ENCODE data around the gene CRABP2. TPM values are rescaled to one million over a fixed set of nuclear protein-coding genes. Genes with fewer than 3 reads are reported as not detected.

Gene CRABP2
- total and polyA plus RNA-seq, 5 donors from 2014 or later = 5.1 TPM; not detected in 4

DNA sequence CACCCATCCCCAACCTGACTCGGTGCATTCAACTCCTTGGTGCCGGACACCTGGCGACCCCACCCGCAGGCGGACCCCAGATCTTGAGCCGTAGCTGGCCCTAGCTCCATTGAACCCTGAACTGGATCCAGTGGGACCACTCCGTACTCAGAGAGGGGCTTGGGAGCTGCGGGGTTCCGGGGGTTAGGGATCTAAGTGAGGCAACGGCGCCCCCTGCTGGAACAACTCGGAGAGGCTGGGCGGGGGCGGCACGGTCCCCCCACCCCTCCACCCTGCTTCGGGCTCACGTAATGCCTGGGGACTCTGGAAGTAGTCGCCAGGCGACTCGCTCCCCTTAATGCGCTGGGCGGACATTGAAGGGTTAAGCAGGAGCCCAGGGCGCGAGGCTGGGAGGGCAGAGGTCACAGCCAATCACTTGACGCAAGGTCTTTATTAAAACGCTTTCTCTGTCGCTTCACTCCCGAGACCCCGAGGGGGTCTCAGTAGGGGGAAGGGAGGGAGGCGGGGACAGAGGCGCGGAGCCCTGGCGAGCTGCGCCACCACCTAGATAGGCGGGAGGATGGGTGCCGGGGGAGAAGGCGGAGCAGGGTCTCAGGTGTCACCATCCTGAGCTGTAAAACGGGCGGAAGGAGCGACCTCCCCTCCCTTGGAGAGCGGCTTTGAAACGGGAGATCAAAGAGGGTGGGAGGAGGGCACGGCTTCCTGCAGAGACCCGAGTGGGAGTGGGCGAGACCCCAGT lies 704 bp upstream of the CRABP2 start:
- peak; percentile 53 to 61 (median 56) for DNase-seq
- H3K9me3 ChIP-seq (ENCODE audit: control insufficient read depth in 2 of 2, low read length in 2 of 2) = no peaks in the 10 kb centered on the region
- no peaks in the 10 kb centered on the region for H3K36me3 ChIP-seq (ENCODE audit: control insufficient read depth, insufficient read depth, low read length)
- H3K27me3 ChIP-seq (ENCODE audit: control insufficient read depth, insufficient read depth, low read length) = peaks cover 9% of the 10 kb centered on the region
- H3K4me3 ChIP-seq (ENCODE audit: low read depth, low read length) = peak overlapping the region; percentile 53
- peak; percentile 55 to 64 for ATAC-seq (ENCODE audit: low read depth in 2 of 2)
- Mint-ChIP-seq H3K27ac (peak overlapping the region; percentile 91 to 94 (median 93)), H3K9me3 (no peaks in the 10 kb centered on the region), H3K36me3 (no peaks in the 10 kb centered on the region), H3K27me3 (peaks cover 49% of the 10 kb centered on the region), H3K4me1 (peaks cover 0 to 39% (median 17%) of the 10 kb centered on the region in 4 donors), H3K4me3 (peak overlapping the region; percentile 80 to 93 (median 90))
- H3K27ac ChIP-seq (ENCODE audit: insufficient read depth, low read length, poor library complexity, severe bottlenecking) = peak overlapping the region; percentile 60
- H3K4me1 ChIP-seq (ENCODE audit: control insufficient read depth, insufficient read depth, low read length, poor library complexity, severe bottlenecking) = peaks cover 31% of the 10 kb centered on the region

DNA sequence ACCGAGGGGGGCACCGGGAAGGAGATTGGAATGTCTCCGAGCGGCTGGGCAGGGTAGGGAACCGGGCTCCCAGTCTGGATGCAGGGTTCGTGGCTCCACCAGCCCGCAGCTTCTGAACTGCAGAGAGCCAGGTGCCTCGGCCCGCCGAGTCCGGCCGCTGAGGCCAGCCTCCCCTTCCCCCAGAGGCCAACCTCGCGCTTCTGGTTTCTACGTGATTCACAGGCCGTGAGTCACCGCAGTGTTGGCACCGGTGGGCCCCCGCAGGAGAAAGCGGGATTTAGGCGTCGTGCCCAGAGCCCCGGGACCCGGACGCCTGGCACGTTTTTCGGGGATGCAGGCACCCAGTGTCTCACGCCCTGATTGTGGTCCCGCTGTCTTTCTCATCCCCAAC lies 458 bp downstream of the CRABP2 start:
- peaks cover 31% of the 10 kb centered on the region for H3K4me1 ChIP-seq (ENCODE audit: control insufficient read depth, insufficient read depth, low read length, poor library complexity, severe bottlenecking)
- H3K27ac ChIP-seq (ENCODE audit: insufficient read depth, low read length, poor library complexity, severe bottlenecking) = no peak overlapping the region
- Mint-ChIP-seq H3K9me3 (no peaks in the 10 kb centered on the region), H3K4me3 (peak overlapping the region in 3 of 4 donors; percentile 80 to 93 (median 88)), H3K4me1 (peaks cover 0 to 39% (median 18%) of the 10 kb centered on the region in 4 donors), H3K27me3 (peaks cover 49% of the 10 kb centered on the region), H3K36me3 (no peaks in the 10 kb centered on the region), H3K27ac (peak overlapping the region in 1 of 3 donors; percentile 91)
- no peaks in the 10 kb centered on the region for H3K9me3 ChIP-seq (ENCODE audit: control insufficient read depth in 2 of 2, low read length in 2 of 2)
- DNase-seq (no peak), ATAC-seq (ENCODE audit: low read depth in 2 of 2) (no peak)
- H3K27me3 ChIP-seq (ENCODE audit: control insufficient read depth, insufficient read depth, low read length) = peaks cover 9% of the 10 kb centered on the region
- H3K4me3 ChIP-seq (ENCODE audit: low read depth, low read length) = peak overlapping the region; percentile 13
- no peaks in the 10 kb centered on the region for H3K36me3 ChIP-seq (ENCODE audit: control insufficient read depth, insufficient read depth, low read length)

DNA sequence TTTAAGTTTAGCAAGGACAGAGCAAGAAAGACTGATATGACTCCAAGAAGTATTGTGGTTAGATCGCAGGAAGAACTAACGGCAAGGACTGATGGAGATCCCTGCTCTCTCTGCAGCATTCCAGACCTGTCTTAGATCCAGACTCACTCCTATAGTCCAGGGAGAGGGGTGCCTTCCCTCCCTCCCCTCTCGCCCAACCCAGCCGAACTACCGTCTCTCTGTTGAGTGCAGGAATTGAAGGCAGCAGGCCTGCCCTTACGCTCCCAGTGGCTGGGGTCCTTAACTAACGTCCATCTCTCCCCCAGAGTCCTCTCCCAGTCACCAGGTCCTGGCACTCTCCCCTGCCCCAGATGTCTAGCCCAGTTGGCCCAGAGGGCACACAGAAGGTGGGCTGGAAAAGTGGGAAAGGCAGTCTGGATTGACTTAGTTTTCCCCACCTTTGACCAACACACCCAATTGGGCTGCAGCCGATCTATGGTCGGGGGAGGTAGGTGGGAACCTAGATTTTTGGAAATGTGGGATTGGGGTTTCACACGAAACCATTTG lies 1.1 kb downstream of the CRABP2 start:
- H3K27me3 ChIP-seq (ENCODE audit: control insufficient read depth, insufficient read depth, low read length) = peaks cover 9% of the 10 kb centered on the region
- no peak overlapping the region for H3K4me3 ChIP-seq (ENCODE audit: low read depth, low read length)
- peaks cover 31% of the 10 kb centered on the region for H3K4me1 ChIP-seq (ENCODE audit: control insufficient read depth, insufficient read depth, low read length, poor library complexity, severe bottlenecking)
- no peak overlapping the region for H3K27ac Mint-ChIP-seq
- no peaks in the 10 kb centered on the region for H3K36me3 Mint-ChIP-seq
- H3K4me3 Mint-ChIP-seq = peak overlapping the region; percentile 49 to 78 (median 64)
- H3K9me3 Mint-ChIP-seq = no peaks in the 10 kb centered on the region
- no peak for ATAC-seq (ENCODE audit: low read depth in 2 of 2)
- H3K4me1 Mint-ChIP-seq = peaks cover 0 to 39% (median 18%) of the 10 kb centered on the region in 4 donors
- no peak overlapping the region for H3K27ac ChIP-seq (ENCODE audit: insufficient read depth, low read length, poor library complexity, severe bottlenecking)
- H3K27me3 Mint-ChIP-seq = peaks cover 54% of the 10 kb centered on the region
- no peaks in the 10 kb centered on the region for H3K9me3 ChIP-seq (ENCODE audit: control insufficient read depth in 2 of 2, low read length in 2 of 2)
- no peak for DNase-seq
- no peaks in the 10 kb centered on the region for H3K36me3 ChIP-seq (ENCODE audit: control insufficient read depth, insufficient read depth, low read length)

DNA sequence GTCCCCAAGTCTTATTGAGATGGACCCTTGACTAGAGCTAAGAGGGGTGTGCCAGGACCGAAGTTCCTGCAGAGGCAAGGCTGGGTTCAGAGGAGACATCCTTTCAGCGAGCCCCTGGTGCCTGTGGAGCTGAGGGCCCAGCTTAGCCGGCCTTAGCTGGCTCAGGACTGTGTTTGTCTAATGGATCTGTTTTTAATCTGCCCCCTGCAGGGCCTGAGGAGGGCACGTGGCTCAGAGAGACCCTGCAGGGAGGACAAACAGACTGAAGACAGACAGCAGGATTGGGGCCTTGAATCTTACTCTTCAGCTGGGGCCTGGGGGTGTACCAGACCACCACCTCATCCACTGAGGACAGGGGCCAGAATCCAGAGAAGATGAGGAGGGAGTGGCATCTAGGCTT lies 1.6 kb downstream of the CRABP2 start:
- no peaks in the 10 kb centered on the region for H3K36me3 ChIP-seq (ENCODE audit: control insufficient read depth, insufficient read depth, low read length)
- H3K27ac ChIP-seq (ENCODE audit: insufficient read depth, low read length, poor library complexity, severe bottlenecking) = no peak overlapping the region
- H3K4me3 ChIP-seq (ENCODE audit: low read depth, low read length) = no peak overlapping the region
- H3K9me3 Mint-ChIP-seq = no peaks in the 10 kb centered on the region
- no peak overlapping the region for H3K27ac Mint-ChIP-seq
- peaks cover 51% of the 10 kb centered on the region for H3K27me3 Mint-ChIP-seq
- peaks cover 31% of the 10 kb centered on the region for H3K4me1 ChIP-seq (ENCODE audit: control insufficient read depth, insufficient read depth, low read length, poor library complexity, severe bottlenecking)
- ATAC-seq (ENCODE audit: low read depth in 2 of 2) = no peak
- peak overlapping the region; percentile 49 to 78 (median 64) for H3K4me3 Mint-ChIP-seq
- no peaks in the 10 kb centered on the region for H3K36me3 Mint-ChIP-seq
- H3K9me3 ChIP-seq (ENCODE audit: control insufficient read depth in 2 of 2, low read length in 2 of 2) = no peaks in the 10 kb centered on the region
- DNase-seq = no peak
- H3K4me1 Mint-ChIP-seq = peaks cover 0 to 39% (median 18%) of the 10 kb centered on the region in 4 donors
- H3K27me3 ChIP-seq (ENCODE audit: control insufficient read depth, insufficient read depth, low read length) = peaks cover 9% of the 10 kb centered on the region

DNA sequence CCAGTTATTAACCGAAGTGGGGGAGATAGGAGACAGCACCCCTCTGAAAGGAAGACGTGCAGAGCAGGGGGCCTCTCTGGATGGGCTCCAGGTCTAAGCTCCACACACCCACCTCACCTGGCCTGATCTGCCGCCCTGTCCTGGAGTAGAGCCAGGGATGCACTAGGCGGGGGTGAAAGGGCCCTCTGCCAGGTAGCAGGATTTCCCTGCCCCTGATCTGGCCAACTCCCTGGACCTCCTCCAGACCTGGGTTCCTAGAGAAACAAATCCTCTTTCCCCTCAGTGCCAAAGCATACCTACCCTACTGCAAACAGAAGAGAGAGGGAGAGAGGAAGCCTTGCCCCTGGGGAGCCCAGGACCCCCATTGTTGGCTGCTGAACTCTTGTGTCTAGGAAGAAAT lies 2.0 kb downstream of the CRABP2 start:
- H3K4me3 Mint-ChIP-seq = peak overlapping the region in 2 of 4 donors; percentile 49 to 78
- peaks cover 49% of the 10 kb centered on the region for H3K27me3 Mint-ChIP-seq

DNA sequence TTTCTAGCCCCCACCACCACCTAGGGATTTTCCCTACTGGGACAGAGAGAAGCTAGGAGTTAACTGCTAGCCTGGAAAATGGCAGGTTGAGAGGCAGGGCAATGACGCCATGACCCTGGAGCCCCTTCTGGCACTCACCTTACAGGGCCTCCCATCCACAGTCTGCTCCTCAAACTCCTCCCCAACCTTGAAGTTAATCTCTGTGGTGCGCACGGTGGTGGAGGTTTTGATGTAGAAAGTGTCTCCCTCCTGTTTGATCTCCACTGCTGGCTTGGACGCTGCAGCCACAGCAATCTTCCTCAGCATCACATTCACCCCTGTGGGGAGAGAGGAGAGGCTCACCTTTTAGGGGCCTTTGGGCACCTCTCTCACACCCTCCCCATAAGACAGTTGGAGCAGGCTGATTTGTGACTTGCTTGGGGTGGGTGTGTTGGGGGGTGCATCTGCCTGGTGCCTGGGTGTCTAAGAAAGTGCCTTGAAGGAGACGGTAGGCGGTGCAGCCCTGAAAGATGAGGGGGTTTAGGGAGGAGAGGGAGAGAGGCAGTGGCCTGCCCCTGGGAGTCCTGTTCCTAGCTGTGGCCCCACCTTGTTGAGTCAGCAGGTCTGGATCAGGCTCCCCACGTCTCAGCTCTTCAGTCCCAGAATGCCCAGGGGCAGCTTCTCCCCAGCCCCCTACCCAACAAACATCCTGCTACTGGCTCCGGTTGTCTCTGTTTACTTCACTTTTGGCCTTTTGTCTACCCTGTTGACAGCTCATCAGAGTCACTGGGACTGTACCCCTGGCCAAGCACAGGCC lies 4.4 kb downstream of the CRABP2 start:
- Mint-ChIP-seq H3K4me3 (no peak overlapping the region), H3K27me3 (peaks cover 61% of the 10 kb centered on the region), H3K36me3 (no peaks in the 10 kb centered on the region), H3K27ac (no peak overlapping the region), H3K4me1 (peaks cover 0 to 18% (median 5%) of the 10 kb centered on the region in 4 donors), H3K9me3 (no peaks in the 10 kb centered on the region)
- DNase-seq = no peak
- no peak overlapping the region for H3K4me3 ChIP-seq (ENCODE audit: low read depth, low read length)
- H3K36me3 ChIP-seq (ENCODE audit: control insufficient read depth, insufficient read depth, low read length) = no peaks in the 10 kb centered on the region
- no peak for ATAC-seq (ENCODE audit: low read depth in 2 of 2)
- peaks cover 15% of the 10 kb centered on the region for H3K4me1 ChIP-seq (ENCODE audit: control insufficient read depth, insufficient read depth, low read length, poor library complexity, severe bottlenecking)
- peaks cover 11% of the 10 kb centered on the region for H3K27me3 ChIP-seq (ENCODE audit: control insufficient read depth, insufficient read depth, low read length)
- H3K27ac ChIP-seq (ENCODE audit: insufficient read depth, low read length, poor library complexity, severe bottlenecking) = no peak overlapping the region
- no peaks in the 10 kb centered on the region for H3K9me3 ChIP-seq (ENCODE audit: control insufficient read depth in 2 of 2, low read length in 2 of 2)

More for the DNA sequence above, 2.0 kb downstream of the CRABP2 start:
- no peaks in the 10 kb centered on the region for H3K36me3 ChIP-seq (ENCODE audit: control insufficient read depth, insufficient read depth, low read length)
- ATAC-seq (ENCODE audit: low read depth in 2 of 2) (no peak), DNase-seq (no peak)
- no peak overlapping the region for H3K27ac Mint-ChIP-seq
- H3K36me3 Mint-ChIP-seq = no peaks in the 10 kb centered on the region
- H3K4me3 ChIP-seq (ENCODE audit: low read depth, low read length) = no peak overlapping the region
- H3K9me3 Mint-ChIP-seq = no peaks in the 10 kb centered on the region
- no peaks in the 10 kb centered on the region for H3K9me3 ChIP-seq (ENCODE audit: control insufficient read depth in 2 of 2, low read length in 2 of 2)
- H3K4me1 ChIP-seq (ENCODE audit: control insufficient read depth, insufficient read depth, low read length, poor library complexity, severe bottlenecking) = peaks cover 31% of the 10 kb centered on the region
- peaks cover 0 to 36% (median 16%) of the 10 kb centered on the region in 4 donors for H3K4me1 Mint-ChIP-seq
- no peak overlapping the region for H3K27ac ChIP-seq (ENCODE audit: insufficient read depth, low read length, poor library complexity, severe bottlenecking)
- peaks cover 9% of the 10 kb centered on the region for H3K27me3 ChIP-seq (ENCODE audit: control insufficient read depth, insufficient read depth, low read length)

DNA sequence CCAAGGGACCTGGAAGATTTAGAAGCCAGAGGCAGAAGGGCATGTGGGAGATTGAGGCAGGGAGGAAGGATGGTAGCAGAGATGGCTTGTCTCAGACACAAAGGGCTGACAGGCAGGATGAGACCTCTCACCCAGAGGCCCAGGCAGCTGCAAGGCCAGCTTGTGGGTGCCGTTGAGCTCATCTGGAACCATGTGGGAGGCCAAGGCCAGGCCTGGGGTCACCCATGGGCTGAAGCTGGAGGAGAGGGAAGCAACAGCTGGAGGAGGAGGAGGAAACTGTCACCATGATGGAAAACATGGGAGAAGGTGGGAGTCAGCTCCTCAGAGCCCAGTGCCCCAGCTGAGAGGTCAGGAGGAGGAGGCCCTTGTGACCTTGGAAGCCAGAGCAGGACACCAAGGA lies 6.4 kb downstream of the CRABP2 start:
- H3K36me3 ChIP-seq (ENCODE audit: control insufficient read depth, insufficient read depth, low read length) = no peaks in the 10 kb centered on the region
- H3K9me3 ChIP-seq (ENCODE audit: control insufficient read depth in 2 of 2, low read length in 2 of 2) = no peaks in the 10 kb centered on the region
- peaks cover 58% of the 10 kb centered on the region for H3K27me3 Mint-ChIP-seq
- no peak overlapping the region for H3K4me3 ChIP-seq (ENCODE audit: low read depth, low read length)
- H3K4me1 ChIP-seq (ENCODE audit: control insufficient read depth, insufficient read depth, low read length, poor library complexity, severe bottlenecking) = no peaks in the 10 kb centered on the region
- DNase-seq = no peak
- no peak overlapping the region for H3K27ac Mint-ChIP-seq
- no peak for ATAC-seq (ENCODE audit: low read depth in 2 of 2)
- H3K36me3 Mint-ChIP-seq = no peaks in the 10 kb centered on the region
- no peak overlapping the region for H3K27ac ChIP-seq (ENCODE audit: insufficient read depth, low read length, poor library complexity, severe bottlenecking)
- H3K4me3 Mint-ChIP-seq = peak overlapping the region in 1 of 4 donors; percentile 65
- peaks cover 5% of the 10 kb centered on the region for H3K27me3 ChIP-seq (ENCODE audit: control insufficient read depth, insufficient read depth, low read length)
- no peaks in the 10 kb centered on the region for H3K9me3 Mint-ChIP-seq
- H3K4me1 Mint-ChIP-seq = peaks cover 0 to 5% (median 2%) of the 10 kb centered on the region in 4 donors
